ENCODE results near the gene MPP7.

The MPP7 gene

DNA sequence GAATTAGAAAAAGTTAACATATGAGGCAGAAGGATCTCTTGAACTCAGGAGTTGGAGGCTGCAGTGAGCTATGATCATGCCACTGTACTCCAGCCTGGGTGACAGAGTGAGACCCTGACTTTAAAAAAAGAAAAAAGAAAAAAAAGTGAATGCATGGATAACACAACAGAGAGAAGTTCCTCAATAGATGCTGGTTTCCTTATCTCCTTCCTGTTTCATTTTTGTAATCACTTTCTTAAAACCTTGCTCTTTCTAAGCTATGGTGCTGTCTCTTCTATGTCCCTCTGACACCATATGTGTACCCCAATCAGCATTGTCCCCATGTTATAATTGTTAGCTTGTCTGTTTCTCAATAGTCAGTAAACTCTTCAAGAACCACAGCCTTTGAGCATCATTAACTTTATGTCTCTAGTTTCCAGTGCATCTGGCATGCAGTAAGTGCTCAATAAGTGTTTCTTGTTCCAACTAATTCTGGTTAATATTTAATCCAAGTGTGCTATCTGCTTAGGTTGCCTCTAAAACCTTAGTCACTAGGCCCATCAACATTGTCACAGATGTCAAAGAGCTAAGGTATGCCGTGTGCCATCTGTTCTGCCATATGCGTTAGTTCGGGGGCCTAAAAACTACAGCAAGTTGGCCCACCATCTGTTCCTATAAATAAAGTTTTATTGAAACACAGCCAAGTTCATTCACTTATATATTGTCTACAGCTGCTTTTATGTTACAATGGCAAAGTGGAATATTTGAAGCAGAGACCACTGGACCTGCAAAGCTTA, 36.2 kb downstream of the MPP7 start:
- FAIRE-seq, result no peak

DNA sequence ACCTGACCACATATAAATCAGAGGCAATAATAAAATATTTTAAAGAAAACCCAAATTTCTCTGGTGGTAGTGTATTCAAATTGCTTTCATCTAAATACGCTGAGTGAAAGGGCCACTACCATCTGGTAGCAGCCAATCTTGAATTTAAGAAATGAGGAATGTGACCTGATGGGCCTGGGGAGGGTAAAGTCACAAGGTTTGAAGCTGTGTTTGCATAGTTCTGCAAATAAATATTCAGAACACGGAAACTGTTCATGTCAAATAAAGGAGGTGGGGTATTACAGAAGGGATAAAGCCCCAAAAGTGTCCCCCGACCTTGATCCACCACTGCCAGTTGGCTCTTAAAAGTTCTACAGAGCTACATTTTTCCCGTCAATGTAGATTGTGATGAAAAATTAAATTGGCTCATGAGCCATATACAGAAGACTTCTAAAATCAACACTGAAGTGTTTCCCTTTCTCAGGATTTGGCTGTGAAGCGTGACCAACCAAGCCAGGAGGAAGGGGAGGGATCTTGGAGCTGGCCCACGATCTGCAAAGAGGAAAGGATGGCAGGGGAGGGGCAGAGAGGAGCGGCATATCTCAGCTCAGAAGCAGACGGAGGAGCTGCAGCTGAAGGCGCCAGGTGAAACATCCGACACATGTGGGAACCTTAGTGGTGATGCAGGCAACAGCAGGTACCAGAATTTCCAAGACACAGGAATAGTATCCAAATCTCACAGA, 39.6 kb downstream of the MPP7 start:
- no peak for FAIRE-seq

DNA sequence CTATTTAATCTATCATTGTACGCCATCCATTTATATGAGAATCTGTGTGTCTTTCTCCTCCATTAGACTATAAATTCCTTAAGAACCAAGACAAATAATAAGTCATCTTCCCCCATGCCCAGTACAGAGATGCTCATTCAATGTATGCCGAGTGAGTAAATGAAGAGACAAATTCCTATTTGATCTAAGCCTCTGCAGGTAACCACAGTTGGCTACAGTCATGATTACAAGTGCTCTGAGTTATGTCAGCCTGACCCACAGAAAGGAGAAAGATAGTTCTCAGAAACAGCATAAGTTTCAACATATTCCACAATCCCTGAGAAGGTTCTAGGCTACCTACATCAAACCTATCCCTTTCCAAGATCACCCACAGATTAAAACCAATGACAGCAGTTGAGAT, 46.1 kb downstream of the MPP7 start:
- FAIRE-seq, result no peak

GRCh38 chr10:28254290-28254985, 48.4 kb downstream of the MPP7 start:
- no peak for FAIRE-seq

DNA sequence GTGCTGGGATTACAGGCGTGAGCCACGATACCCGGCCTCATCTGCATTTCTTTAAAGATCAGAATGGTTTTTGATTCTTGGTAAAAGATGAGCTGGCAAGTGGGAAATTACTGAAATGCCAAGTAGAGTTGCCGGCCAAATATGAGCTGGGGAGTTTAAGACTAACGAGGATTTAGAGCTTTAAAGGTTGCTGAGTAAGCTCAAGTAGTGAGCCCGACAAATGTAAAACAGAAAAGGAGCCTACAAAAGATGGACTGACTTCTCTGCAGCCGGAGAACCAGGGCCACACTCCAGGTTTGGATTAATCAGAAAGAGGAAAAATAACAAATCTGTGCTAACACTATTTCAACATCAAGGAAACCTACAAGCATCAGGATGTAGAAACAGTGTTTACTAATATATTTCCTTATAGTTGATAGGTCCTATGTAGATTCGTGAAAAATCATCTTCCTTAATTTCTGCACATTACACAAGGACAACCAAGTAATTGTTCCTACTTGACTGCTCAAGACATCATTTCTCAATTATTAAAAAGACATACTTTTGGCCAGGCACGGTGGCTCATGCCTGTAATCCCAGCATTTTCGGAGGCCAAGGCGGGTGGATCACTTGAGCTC, 49.6 kb downstream of the MPP7 start:
- no peak for FAIRE-seq
